ENCODE data around the gene EIF2S2. TPM values are rescaled to one million over a fixed set of nuclear protein-coding genes. Genes with fewer than 3 reads are reported as not detected.

The EIF2S2 gene
- total RNA-seq, 1 experiment from 2014 or later, result 127 TPM

DNA sequence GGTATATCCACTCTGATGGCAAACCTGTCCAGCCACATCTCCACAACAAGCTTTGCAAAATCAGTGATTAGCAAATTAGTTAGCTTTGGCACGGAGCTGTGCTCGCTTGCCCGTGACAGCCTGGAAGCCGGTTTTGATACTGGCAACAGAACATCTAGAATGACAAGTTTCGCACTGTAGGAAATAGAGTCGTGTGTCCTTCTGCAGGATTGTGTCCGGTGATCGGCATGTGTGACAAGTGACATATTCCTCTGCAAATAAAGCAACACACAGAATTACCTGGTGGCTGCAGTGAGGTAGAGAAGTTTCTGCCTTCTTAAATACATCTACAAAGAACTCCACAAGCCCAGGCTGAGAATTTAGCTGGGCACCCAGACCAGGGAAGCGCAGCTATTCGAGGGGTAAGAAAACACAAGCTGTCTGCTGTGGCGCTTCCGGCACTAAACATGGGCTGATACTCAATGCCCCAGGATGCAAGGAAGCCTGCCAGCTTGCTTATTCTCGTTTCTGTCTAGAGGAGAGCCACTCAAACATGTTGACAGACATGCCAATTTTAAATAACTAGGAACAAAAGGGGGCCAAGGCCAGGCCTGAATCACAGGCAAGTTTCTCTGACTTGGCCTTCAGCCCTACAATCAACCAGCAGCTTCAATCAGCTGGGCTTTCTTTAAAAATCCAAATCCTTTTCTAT is 22.2 kb downstream of the EIF2S2 start:
- DNase-seq (ENCODE audit: low read depth), result no peak

GRCh38 chr20:34089175-34089479 is 22.9 kb downstream of the EIF2S2 start:
- DNase-seq (ENCODE audit: low read depth), result no peak

GRCh38 chr20:34088305-34089174 is 23.5 kb downstream of the EIF2S2 start:
- no peak for DNase-seq (ENCODE audit: low read depth)

DNA sequence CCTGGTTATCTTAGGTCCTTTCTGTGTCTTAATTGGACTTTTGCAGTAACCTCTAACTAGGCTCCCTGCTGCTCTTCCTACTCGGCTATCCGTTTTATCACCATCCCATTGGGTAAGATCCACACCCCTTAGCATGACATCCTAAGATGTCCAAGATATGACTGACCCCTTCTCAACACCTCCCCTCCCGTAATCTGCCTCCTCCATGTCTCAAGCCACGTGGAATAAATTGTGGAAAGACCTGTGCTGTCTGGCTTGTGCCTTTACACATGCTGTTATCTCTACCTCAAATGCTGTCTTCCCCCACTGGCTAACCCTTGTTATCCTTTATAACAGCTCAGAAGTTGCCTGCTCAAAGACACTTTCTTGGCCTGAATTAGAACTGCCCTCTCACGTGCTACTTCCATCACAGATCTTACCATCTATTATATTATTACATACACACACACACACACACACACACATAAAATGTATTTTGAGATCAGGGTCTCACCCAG is 26.5 kb downstream of the EIF2S2 start:
- no peak for DNase-seq (ENCODE audit: low read depth)

GRCh38 chr20:34084227-34084923 is 27.7 kb downstream of the EIF2S2 start:
- DNase-seq (ENCODE audit: low read depth), result no peak

DNA sequence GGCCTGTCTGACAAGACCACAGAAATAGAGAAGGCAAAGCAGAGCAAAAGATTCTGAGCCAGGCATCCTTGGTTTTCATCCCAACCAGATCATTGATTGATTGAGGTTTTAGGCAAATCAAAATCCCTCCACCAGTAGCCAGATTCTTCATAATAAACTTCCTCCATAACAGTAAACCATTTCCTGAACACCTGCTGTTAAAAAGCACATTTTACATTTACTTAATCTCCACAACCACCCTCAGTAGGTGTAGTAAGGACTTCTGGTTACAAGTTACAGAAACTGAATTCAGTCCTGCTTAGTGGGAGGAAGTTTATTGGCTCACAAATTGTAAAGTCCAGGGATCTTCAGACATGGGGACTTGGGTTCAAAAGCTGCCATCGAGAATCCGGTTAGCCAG is 28.3 kb downstream of the EIF2S2 start:
- DNase-seq (ENCODE audit: low read depth), result no peak

DNA sequence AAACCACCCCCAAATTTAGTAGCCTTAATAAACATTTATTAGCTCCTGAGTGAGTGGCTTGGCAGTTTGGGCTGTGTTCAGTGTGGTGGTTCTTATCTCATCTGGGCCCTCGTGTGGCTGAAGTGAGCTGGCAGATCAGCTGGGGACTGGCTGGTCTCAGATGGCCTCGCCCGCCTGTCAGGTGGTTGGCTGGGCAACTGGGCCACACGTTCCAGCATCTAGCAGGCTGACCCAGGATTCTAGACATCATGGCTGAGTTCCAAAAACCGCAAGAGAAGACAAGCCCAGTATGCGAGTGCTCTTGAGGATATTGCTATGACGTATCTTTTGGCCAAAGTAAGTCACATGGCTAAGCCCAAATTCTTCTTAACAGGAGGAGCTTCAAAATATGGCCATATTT is 28.9 kb downstream of the EIF2S2 start:
- DNase-seq (ENCODE audit: low read depth), result peak; percentile 84

DNA sequence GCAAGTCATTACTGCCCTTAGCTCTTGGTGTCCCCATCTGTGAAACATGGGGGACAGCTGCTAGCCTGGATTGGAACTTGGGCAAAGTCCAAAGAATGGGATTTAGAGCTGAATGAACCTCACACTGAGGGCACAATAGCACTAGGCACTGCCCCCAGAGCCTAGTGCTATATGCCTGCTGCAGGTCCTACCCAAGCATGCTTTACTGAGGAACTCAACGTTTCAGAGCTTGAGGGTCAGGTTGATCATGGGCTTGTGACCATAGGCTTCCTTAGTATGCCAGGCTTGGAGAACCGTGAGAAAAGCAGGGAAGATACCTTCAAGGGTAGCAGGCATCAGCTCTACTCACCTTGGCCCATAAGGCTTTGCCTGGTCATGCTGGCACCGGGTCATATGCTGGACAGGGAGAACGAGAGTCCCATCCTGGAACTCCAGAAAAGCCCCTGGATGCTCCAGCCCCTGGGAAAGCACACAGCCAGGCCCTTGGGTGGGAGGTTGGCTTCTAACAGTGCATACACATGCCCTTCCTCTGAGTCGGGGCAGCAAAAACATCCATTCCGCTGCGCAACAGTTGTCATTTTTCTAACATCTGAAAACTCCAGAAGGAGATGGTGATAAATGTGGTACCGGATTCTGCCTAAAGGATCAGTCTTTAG is 29.7 kb downstream of the EIF2S2 start:
- no peak for DNase-seq (ENCODE audit: low read depth)

GRCh38 chr20:34079818-34080217 is 32.2 kb downstream of the EIF2S2 start:
- DNase-seq (ENCODE audit: low read depth), result no peak

DNA sequence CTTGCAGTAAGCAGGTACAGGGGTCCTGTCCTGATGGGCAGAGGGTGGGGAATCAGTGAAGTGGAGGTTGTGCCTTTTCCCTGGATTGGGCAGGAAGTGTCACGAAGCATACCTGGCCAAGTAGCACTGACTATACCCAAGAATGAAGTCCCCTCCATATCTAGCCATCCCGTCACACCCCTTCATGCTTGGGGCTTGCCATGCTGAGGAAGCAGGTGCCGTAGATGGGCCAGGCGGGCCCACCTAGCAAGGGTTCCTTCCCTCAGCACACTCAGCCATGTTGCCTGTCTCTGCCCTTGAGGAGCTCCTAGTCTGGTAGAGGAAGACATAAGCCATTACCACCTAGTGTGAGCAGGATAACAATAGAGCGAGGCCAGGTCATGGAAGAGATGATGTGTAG is 33.5 kb downstream of the EIF2S2 start:
- DNase-seq (ENCODE audit: low read depth), result no peak

DNA sequence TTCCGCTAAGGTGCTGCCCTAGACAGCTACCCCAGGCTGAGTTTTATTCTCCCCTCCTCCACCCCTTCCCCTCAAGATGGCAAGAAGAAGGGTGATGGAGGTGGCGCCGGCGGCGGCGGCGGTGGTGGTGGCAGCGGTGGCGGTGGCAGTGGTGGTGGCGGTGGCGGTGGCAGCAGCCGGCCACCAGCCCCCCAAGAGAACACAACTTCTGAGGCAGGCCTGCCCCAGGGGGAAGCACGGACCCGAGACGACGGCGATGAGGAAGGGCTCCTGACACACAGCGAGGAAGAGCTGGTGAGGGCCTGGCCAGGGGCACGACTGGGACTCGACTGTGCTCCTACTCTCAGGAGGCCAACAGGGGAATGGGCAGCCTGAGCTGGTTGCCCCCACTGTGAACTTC is 35.1 kb downstream of the EIF2S2 start:
- no peak for DNase-seq (ENCODE audit: low read depth)

DNA sequence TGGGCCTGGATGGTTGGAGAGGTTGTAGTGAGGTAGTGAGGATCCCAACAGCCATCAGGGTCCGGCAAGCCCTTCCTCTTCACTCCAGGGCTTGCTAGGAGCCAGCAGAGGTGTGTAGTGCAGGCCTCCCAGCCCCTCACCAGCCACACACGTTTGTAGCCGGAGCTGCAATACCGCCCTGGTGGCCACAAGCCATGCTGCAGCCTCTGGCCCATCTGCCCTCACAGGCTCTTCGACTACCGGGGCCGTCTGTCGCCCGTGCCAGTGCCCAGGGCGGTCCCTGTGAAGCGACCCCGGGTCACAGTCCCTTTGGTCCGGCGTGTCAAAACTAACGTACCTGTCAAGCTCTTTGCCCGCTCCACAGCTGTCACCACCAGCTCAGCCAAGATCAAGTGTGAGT is 36.4 kb downstream of the EIF2S2 start:
- DNase-seq (ENCODE audit: low read depth), result no peak

DNA sequence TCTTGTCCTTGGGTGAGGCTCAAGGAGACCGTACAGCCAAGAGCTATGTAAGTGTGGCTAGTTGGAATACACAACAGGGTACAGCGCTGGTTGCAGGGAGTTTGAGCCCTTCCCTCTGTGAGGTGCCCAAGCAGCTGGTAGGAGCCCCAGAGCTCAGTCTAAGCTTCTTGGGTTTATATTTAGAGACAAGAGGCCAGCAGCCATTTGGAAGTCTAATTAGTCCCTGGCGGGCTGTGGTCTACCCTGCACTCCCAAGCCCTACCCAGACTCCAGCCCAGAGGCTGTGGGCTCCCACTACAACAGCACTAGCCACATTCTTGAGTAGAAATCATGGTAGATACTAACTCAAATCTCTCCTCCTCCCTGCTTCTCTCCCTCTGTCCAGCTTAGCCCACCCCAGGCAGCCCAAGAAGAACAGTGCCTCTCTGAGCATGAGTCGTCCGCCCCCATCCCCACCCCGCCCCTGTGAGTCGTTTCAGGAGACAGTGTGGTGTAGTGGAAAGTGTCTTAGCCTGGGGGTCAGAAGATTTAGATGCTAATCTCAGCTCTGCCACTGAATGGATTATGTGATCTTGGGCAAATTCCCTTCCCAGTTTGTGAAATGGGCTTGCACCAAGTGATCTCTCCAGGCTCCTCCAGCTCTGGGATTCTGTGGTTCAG is 37.8 kb downstream of the EIF2S2 start:
- peak; percentile 12 for DNase-seq (ENCODE audit: low read depth)

DNA sequence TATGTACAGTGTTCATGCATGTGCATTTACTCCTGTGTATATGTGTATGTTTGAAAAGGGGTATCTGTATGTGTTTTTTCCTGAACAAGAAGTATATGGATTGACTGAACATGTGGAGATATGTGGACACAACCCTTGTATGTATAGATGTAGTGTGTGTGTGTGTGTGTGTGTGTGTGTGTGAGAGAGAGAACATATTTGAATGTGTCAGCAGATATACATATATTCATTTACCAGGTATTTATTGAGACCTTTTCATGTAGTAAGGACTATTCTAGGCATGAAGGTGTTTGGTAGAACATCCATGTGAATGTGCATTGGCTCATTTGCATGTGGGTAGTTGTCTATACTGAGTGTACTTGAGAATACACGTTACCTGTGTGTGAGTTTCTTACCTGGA is 39.3 kb downstream of the EIF2S2 start:
- DNase-seq (ENCODE audit: low read depth), result no peak

GRCh38 chr20:34072076-34072475 is 40.0 kb downstream of the EIF2S2 start:
- DNase-seq (ENCODE audit: low read depth), result no peak

GRCh38 chr20:34070859-34071258 is 41.2 kb downstream of the EIF2S2 start:
- DNase-seq (ENCODE audit: low read depth), result no peak

- no peak for DNase-seq (ENCODE audit: low read depth)
Observed at GRCh38 chr20:34070079-34070439, 42.0 kb downstream of the EIF2S2 start.

DNA sequence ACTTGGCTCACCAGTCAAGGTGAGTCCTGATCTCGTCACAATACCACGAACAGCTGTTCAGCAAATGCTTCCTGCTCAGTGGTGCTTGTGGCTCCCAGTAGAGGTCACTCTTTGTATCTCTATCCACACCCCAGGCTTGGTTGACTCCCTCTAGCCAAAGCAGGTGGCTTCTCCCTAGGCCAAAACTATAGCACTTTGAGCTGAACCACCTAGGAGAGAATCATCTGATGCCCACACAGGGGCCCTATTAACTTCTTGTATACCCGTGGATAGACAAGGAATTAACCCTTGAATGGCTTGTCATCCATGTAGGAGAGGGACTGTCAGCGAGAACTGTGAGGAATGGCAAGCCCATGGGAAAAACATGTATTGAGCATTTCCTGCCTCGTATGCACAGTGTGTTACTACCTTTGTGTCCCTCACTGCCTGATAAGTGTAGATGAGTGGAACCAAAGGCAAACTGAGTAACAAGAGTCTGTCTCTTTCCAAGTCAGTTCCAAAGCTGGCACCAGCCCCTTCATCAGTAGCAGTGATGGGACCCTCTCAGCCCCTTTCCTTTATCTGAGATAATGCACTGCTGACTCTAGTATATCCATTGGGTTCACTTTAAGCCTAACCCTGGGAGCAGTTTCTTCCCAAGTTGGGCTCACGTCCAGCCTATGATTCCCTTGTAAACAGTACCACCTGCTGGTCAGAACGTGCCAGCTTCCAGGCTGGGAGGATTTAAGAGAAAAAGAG is 42.5 kb downstream of the EIF2S2 start:
- peak; percentile 72 for DNase-seq (ENCODE audit: low read depth)

DNA sequence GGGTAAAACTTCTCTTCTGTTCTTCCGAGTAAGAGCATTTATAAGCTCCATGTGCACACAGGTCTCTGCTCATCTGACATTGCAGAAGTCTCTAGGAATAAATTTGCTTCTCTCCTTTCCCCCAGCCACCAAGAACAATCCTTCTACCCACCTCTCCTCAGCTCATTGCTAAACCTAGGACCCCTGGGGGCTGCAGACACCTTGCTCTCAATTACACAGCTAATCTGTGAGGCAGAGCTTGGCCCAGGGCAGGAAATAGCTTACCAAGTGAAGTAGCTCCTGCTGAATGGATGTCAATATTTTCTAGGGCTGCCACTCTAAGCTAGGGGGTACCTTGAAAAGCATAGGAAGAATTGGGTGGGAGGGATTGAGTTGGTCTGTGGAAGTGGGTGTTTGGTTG is 44.0 kb downstream of the EIF2S2 start:
- no peak for DNase-seq (ENCODE audit: low read depth)

DNA sequence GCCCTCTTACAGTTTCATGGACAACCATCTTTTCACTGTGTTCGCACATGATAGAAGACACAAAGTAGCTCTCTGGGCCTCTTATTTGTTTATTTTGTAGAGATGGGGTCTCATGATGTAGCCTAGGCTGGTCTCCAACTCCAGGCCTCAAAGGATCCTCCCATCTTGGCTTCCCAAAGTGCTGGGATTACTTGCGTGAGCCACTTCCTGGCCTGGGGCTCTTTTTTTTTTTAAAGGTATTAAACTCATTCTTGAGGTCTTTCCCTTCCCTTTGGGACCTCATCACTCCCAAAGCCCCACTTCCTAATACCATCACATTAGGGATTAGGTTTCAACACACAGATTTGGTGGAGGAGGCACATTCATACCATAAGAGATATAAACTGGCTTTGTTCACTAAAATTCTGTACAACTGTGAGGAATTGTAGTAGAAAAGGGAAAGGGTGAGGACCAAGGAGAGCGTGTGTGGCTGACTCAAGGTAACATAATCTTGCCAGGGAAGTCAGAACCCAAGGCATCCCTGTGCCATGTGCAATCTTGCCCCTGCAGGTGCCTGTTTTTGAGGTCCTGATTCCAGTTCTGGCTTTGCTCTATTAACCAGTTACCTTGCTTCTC is 45.5 kb downstream of the EIF2S2 start:
- DNase-seq (ENCODE audit: low read depth), result peak; percentile 49

DNA sequence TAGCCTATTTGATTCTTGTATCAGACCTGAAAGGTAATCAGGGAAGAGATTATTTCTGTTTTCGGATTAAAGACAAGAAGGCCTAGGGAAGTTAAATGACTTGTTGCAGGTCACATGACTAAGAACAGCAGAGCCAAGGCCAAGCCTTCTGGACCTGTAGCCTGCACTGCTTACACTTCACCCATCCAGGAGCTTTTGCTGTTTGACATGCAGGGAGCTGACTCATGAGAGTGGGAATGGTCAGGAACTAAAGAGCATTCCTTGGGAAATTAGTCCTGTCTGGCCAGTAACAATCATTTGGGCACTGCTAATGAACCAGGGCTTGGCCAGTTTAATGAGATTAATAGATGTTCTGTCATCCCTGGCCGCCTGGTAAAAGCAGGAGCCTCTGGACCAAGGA is 46.8 kb downstream of the EIF2S2 start:
- peak; percentile 20 for DNase-seq (ENCODE audit: low read depth)

Data from Daoy (cell line).